ENCODE data around the gene KRT78.
"Not testable (repeated sequence)": the region's sequence is repeated elsewhere in the genome, so short reads cannot be mapped to it uniquely, and the experiment has no call there.

Gene KRT78, protein sequence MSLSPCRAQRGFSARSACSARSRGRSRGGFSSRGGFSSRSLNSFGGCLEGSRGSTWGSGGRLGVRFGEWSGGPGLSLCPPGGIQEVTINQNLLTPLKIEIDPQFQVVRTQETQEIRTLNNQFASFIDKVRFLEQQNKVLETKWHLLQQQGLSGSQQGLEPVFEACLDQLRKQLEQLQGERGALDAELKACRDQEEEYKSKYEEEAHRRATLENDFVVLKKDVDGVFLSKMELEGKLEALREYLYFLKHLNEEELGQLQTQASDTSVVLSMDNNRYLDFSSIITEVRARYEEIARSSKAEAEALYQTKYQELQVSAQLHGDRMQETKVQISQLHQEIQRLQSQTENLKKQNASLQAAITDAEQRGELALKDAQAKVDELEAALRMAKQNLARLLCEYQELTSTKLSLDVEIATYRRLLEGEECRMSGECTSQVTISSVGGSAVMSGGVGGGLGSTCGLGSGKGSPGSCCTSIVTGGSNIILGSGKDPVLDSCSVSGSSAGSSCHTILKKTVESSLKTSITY

DNA sequence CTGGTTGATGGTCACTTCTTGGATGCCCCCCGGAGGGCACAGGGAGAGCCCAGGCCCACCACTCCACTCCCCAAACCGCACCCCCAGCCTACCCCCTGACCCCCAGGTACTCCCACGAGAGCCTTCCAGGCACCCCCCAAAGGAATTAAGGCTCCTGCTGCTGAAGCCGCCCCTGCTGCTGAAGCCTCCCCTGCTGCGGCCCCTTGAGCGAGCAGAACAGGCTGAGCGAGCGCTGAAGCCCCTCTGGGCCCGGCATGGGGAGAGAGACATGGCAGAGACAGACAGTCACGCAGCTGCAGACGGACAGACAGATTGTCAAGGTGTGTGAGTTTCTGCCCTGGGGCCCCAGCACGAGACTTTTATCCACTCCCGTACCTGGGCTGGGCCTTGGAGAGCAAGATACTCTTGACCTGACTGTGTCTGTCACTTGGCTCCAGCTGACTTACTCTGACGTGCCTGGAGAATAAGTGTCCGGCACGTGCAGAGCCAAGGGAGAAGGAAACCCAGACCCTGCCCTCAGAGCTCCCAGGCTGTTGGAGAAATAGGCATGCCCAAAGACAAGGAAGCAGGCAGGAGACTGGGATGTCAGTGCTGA, at the start of gene KRT78:
Gene KRT78 (minus strand): TSS at position 334 of the 595 bp plus-strand sequence. CDS start 64 bp downstream, at position 270.
- DNase-seq = no peak

DNA sequence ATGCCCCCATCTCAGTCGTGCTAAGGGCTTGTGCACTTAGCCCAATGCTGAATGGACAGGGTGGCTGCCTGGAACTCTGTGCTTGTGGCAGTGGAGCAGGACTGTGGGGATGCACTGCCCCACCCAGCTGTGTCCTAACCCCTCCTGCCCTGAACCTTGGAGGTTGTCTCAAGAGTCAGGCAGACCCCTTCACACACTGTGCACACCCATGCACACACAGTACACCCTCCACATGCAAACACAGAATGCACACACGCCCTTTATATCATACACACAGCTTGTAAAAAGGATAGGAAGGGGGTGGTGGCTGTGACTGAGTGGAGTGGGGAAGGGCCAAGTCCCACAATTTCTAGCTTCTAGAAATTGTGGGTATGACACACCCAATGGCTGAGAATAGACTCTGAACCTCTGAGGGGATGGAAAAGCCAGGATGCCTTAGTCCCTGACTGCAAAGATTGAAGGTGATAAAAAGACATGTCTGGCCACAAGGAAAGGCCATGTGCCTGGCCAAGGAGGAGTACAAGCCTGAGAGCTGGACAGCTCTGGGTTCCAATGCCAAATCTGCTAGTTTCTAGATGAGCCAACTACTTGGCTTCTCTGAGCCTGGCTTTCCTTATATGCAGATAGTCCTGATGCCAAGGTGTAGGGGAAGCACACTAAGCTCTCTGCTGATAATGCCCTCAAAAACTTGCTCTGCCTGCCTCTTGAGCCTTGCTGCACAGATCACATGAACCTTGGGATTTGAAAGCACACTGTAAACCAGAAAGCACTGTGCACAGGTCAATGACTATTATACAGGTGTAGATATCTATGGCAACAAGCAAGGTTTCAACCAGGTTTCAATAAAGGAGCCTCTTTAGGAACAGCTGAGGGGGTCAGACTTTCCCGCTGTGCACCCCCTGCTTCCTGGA, 47.7 kb upstream of the KRT78 start:
- DNase-seq = no peak

GRCh38 chr12:52895726-52896189, 47.0 kb upstream of the KRT78 start:
- DNase-seq = no peak

- DNase-seq = no peak
These were observed 44.2 kb upstream of the KRT78 start for GRCh38 chr12:52892974-52893373.

DNA sequence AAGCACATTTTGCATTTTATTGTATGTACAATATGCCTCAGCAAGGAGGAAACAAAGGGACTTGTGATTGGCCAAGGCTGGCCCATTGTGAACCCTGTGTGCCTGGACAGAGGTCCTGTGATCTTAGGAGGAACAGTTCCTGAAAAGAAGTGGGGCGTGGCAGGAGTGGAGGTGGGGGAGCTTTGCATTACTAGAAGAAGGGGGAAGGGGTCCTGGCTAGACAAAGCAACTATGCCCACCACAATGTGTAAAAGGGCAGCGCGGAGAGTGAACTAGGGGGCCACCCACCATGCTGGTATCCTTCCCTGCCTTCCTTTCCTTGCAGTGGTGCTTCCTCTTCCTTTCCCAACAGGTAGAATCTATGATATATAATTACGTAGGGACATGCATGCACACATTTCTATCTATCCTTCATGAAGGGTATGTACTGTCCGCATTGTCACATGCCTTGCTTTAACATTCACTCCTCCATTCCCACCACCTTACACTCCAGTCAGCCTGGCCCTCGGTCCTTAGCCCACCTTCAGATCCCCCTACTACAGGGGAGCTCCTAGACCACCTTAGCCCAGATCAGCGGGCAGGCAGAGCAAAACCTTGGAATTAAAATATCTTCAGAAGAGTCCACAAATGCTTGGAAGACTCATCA, 43.5 kb upstream of the KRT78 start:
- no peak for DNase-seq

DNA sequence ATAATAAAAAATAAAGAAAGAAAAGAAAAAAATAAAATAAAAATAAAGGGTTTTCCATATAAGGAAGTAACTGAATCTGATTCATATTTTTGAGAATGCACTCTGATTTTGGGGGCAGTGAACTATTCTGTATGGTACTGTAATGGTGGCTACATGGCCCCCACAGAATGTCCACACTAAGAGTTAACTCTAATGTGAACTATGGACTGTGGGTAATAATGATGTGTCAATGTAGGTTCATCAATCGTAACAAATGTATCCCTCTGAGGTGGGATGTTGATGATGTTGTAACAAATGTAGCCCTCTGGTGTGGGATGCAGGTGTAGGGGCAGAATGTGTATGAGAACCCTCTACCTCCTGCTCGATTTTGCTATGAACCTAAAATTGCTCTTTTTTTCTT, 42.2 kb upstream of the KRT78 start:
- no peak for DNase-seq

DNA sequence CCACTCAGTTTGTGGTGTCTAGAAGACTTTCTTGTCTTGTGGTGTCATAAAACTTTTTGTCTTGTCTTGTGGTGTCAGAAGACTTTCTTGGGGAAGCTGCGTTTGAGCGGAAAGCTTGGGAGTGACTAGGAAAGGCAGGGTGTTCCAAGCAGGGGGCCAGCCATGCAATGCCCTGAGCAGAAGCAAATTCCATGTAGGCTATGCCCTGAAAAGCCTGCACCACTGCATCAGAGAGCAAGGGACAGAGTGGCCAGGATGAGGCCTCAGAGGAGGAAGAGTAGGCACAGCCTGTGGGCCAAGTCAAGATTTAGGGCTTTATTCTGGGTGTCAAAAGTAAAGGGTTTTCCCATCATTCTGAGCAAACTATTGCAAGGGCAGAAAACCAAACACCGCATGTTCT, 41.6 kb upstream of the KRT78 start:
- DNase-seq = no peak

- no peak for DNase-seq
These were observed 35.9 kb upstream of the KRT78 start for GRCh38 chr12:52884526-52885293.

- DNase-seq = not testable (repeated sequence)
These were observed 31.7 kb upstream of the KRT78 start for GRCh38 chr12:52880499-52880898.

GRCh38 chr12:52879394-52880351, 30.9 kb upstream of the KRT78 start:
- DNase-seq = peak; percentile 76

GRCh38 chr12:52878507-52879393, 30.0 kb upstream of the KRT78 start:
- no peak for DNase-seq

- no peak for DNase-seq
These were observed 28.4 kb upstream of the KRT78 start for GRCh38 chr12:52877242-52877641.

DNA sequence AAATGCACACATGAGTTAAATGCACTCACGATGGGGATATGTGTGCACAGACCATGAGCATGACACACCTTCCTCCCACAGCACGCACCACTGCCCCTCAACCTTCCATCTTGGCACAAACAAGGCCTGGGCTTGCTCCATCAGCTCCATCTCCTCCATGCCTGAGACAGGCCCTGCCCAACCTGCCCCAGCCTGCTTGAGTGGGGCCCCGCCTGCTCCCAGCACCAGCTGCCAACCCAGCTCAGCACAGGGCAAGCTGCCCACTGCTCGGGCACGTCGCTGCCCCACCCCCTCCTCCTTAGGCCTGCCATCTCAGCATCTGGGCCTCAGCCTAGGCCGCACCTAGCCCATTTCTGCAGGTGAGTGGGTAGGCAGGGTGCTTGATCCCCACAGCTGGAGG, 27.6 kb upstream of the KRT78 start:
- DNase-seq = no peak

DNA sequence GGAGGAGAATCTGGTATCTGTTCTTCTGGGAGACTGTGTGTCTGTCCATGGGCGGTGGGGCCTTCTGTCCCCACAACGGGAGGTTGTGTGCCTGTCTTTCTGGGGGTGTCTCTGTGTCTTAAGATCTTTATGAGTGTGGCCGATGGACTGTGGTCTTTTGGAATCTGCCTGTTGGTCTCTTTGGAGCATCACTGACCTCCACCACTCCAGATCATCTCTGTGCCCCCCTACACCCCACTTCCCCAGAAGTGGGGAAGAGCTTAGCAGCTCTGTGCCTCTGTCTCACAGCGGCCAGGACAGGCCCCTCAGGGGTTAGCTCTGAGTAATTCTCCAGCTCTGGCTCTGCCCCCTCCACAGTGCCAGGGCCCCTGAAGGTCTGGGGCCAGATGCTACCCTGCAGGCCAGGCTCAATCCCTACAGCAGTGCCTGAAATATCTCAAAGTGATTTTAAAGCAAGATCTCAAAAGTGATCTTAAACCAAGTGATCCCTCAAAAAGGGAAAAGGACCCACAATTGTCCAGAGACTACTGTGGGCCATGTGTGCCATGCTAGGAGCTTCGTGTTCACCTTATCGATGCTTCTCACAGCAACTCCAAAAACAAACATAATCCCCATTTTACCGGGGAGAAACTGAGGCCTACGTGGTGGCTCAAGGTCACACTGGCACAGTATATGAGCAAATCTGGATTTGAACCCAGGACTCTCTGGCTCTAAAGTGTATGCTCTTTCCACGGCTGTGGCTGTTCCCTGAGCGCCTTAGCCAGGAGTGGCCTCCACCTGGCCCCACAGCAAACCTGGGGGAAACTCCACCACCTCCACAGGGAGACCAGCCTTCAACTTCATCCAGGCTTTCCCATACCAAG, 26.0 kb upstream of the KRT78 start:
- no peak for DNase-seq

GRCh38 chr12:52873832-52874572, 25.2 kb upstream of the KRT78 start:
- peak; percentile 79 for DNase-seq

- DNase-seq = no peak
These were observed 24.7 kb upstream of the KRT78 start for GRCh38 chr12:52873513-52873831.

DNA sequence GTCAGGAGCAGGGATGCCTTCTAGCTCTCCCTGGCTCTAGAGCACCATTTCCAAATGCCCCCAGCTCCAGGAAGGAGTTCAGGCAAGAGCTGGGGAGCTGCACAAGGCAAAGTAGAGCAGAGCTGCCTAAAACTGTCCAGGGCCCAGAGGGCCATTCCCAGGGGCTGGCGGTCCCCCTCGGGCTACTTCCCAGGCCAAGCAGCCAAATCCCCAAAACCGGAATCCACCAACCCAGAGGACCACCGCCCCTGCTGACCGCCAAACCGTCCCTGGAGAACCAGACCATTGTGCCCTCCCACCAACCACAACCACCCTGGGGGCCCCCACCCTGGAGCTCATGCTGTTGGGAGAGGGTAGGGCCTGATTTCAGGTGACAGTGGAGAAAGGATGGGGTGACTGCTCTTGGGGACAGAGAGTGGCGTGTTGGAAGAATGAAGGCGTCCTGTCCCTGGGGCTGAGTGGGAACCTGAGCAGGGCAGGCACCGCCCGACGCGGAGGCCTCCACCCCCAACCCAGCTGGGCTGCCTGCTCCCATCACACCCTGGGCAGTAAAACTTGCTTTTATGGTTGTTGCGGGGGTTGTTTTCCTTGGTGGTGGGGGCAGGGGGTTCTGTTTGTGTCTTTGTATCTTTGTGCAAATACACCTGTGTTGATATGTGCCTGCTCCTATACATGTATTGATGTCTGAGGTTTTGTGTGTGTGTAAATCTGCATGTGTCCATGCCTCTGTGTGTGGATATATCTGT, 24.0 kb upstream of the KRT78 start:
- DNase-seq = no peak

Measured in amniotic stem cell (primary cell).